ENCODE measurements around the gene USP47. TPM values are rescaled to one million over a fixed set of nuclear protein-coding genes. Genes with fewer than 3 reads are reported as not detected.

USP47 gene, protein sequence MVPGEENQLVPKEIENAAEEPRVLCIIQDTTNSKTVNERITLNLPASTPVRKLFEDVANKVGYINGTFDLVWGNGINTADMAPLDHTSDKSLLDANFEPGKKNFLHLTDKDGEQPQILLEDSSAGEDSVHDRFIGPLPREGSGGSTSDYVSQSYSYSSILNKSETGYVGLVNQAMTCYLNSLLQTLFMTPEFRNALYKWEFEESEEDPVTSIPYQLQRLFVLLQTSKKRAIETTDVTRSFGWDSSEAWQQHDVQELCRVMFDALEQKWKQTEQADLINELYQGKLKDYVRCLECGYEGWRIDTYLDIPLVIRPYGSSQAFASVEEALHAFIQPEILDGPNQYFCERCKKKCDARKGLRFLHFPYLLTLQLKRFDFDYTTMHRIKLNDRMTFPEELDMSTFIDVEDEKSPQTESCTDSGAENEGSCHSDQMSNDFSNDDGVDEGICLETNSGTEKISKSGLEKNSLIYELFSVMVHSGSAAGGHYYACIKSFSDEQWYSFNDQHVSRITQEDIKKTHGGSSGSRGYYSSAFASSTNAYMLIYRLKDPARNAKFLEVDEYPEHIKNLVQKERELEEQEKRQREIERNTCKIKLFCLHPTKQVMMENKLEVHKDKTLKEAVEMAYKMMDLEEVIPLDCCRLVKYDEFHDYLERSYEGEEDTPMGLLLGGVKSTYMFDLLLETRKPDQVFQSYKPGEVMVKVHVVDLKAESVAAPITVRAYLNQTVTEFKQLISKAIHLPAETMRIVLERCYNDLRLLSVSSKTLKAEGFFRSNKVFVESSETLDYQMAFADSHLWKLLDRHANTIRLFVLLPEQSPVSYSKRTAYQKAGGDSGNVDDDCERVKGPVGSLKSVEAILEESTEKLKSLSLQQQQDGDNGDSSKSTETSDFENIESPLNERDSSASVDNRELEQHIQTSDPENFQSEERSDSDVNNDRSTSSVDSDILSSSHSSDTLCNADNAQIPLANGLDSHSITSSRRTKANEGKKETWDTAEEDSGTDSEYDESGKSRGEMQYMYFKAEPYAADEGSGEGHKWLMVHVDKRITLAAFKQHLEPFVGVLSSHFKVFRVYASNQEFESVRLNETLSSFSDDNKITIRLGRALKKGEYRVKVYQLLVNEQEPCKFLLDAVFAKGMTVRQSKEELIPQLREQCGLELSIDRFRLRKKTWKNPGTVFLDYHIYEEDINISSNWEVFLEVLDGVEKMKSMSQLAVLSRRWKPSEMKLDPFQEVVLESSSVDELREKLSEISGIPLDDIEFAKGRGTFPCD (N-terminal part only)
- total RNA-seq (100 to 1,000 TPM in 3 of 4 donors, 10 to 100 TPM in 1; 84.9 to 105 (median 103) TPM), polyA plus RNA-seq (10 to 100 TPM; 10.6 to 21.3 (median 17.4) TPM)

DNA sequence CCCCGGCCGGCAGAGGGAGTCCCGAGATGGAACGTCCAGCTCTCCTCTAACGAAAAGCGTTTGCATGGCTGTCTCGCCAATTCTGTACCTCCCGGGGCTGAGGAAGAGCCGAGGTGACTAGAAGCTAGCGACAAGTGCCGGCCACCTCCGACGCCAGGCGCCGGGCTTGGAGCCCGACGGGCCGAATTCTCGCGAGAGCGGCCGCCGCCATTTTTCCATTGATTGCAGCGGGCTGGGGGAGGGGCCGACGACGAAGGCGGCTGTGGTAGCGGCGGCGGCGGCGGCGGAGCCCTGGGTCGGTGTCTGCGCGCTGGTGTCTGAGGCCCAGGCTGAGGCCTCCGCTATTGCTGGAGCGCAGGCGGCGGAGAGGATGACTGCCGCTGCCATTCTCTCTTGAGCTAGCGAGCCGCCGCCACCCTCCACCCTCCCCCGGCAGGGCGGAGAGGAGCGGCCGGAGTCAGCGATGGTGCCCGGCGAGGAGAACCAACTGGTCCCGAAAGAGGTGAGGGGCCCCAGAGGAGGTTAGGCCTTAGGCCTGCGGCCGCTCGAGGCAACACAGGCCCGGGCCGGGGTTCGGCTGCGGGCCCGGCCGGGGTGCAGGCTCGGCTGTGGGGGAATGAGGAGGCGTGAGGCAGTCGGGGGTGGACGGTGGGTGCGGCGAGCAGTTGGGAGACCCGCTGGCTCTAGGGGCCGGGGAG is at the start of gene USP47:
Gene USP47 (plus strand): TSS at position 250 of the 698 bp plus-strand sequence. CDS start 214 bp downstream, at position 464.
- intact Hi-C loops (cut with DNase I) = loop anchor here (5.0 kb wide), 2 partner anchors 35 to 910 kb away; no protein-coding TSS in a partner anchor
- no peaks in the 10 kb centered on the region for H3K36me3 ChIP-seq
- 0% methylated on average over 70 of the region's 70 CpGs for WGBS, 2 donors

DNA sequence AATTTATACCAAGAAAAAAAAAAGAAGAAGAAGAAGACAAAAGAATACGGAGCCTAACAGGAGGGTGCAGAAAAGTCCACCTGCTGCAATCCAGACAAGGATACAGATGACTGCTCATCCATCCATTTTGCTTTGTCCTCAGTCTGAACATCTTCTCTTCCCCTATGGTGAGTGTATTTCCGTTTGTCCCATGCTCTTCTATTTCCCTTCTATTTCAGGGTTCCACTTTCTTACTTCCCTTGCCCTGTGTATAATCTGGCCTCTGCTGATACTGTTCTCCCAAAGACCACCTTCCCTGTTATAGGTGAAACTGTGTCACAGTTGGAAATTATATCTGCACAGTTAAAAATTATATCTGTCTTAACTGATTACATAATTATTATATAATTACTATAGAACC is 48.7 kb upstream of the USP47 start:
- H3K9me3 ChIP-seq = no peaks in the 10 kb centered on the region
- H3K27me3 ChIP-seq = no peaks in the 10 kb centered on the region
- H3K27ac ChIP-seq = no peak overlapping the region
- no peak for DNase-seq
- WGBS, 2 donors = 66 to 82% methylated on average over 2 of the region's 2 CpGs
- TF ChIP-seq, protein P1, sequence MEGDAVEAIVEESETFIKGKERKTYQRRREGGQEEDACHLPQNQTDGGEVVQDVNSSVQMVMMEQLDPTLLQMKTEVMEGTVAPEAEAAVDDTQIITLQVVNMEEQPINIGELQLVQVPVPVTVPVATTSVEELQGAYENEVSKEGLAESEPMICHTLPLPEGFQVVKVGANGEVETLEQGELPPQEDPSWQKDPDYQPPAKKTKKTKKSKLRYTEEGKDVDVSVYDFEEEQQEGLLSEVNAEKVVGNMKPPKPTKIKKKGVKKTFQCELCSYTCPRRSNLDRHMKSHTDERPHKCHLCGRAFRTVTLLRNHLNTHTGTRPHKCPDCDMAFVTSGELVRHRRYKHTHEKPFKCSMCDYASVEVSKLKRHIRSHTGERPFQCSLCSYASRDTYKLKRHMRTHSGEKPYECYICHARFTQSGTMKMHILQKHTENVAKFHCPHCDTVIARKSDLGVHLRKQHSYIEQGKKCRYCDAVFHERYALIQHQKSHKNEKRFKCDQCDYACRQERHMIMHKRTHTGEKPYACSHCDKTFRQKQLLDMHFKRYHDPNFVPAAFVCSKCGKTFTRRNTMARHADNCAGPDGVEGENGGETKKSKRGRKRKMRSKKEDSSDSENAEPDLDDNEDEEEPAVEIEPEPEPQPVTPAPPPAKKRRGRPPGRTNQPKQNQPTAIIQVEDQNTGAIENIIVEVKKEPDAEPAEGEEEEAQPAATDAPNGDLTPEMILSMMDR (IDR thresholded peaks at IDR 0.05) = no peak
- no peak for TF ChIP-seq EP300 (IDR thresholded peaks at IDR 0.05)
- TF ChIP-seq POLR2AphosphoS5 (IDR thresholded peaks at IDR 0.05) = no peak
- no peak for TF ChIP-seq POLR2A (IDR thresholded peaks at IDR 0.05)
- no peak overlapping the region for H3K4me3 ChIP-seq
- intact Hi-C loops (cut with DNase I) = loop anchor here (10.0 kb wide), 1 partner anchor 122 kb away; no protein-coding TSS in a partner anchor
- H3K36me3 ChIP-seq = no peaks in the 10 kb centered on the region
- H3K4me1 ChIP-seq = no peaks in the 10 kb centered on the region

More for the DNA sequence above, at the start of gene USP47:
- no peaks in the 10 kb centered on the region for H3K27me3 ChIP-seq
- H3K4me1 ChIP-seq = peaks cover 2 to 44% (median 36%) of the 10 kb centered on the region in 4 donors
- peak within 1 kb of the TSS; percentile 65 to 86 (median 82) for H3K4me3 ChIP-seq
- peak within 1 kb of the TSS; percentile 94 to 99 (median 98) for H3K27ac ChIP-seq
- TF ChIP-seq POLR2A (IDR thresholded peaks at IDR 0.05) = peak; percentile 65 to 84
- TF ChIP-seq, protein P1 (IDR thresholded peaks at IDR 0.05) = peak in 3 of 4 experiments; percentile 7 to 72 (median 63)
- TF ChIP-seq EP300 (IDR thresholded peaks at IDR 0.05) = peak in 1 of 4 donors; percentile 1
- TF ChIP-seq POLR2AphosphoS5 (IDR thresholded peaks at IDR 0.05) = peak; percentile 86 to 95 (median 88)
- H3K9me3 ChIP-seq = no peaks in the 10 kb centered on the region
- DNase-seq = peak; percentile 93

DNA sequence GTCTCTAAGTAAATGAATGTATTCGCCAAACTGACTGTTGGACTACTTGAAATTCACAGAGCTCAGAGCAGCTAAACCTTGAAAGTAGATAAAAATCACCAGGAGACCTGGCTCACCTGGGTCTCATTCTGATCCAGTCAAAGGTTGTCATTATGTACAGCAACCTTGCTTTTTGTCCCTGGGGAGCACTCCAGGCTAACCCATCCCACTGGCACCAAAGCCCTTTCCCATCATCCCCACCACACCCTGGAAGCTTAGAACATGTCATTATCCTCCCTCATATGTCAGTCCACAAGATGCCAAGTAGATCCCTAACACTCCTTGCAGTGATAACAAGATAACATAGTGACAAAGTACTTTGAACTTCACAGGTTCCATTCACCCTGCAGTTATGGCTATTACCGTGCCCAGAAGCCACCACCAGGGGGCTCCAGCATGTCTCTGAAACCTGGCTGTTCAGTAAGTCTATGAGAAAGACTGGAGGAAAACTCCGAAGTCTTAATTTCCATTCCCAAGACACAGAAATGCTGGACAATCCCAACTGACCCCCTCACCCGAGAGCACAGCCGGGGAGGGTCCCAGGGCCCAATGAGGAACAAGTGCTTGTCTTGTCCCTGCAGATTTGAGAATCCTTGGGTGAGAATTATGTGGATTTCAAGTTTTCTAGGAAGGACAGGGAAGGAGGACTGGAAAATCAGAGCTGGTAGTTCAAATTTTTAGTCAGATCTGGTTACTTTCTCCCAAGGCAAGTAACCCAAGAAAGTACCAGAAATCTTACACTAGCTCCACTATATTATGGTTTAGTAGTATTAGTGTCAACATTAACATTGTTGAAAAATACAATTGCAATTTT is 43.0 kb upstream of the USP47 start:
- WGBS, 2 donors = 17 to 24% methylated on average over 5 of the region's 5 CpGs
- intact Hi-C loops (cut with DNase I) = loop anchor here (1.0 to 10.0 kb wide), 3 partner anchors 116 to 483 kb away; no protein-coding TSS in a partner anchor
- Histone ChIP-seq H3K9me3 (no peaks in the 10 kb centered on the region), H3K27me3 (no peaks in the 10 kb centered on the region), H3K27ac (no peak overlapping the region), H3K4me3 (no peak overlapping the region), H3K36me3 (no peaks in the 10 kb centered on the region), H3K4me1 (no peaks in the 10 kb centered on the region)
- peak; percentile 92 for DNase-seq
- TF ChIP-seq POLR2A (IDR thresholded peaks at IDR 0.05) = no peak
- TF ChIP-seq, protein P1 (IDR thresholded peaks at IDR 0.05) = peak; percentile 61 to 89 (median 84)
